Measurements from ENCODE around the gene VPS51.
"Not testable (repeated sequence)": the region's sequence is repeated elsewhere in the genome, so short reads cannot be mapped to it uniquely, and the experiment has no call there.

The VPS51 gene

DNA sequence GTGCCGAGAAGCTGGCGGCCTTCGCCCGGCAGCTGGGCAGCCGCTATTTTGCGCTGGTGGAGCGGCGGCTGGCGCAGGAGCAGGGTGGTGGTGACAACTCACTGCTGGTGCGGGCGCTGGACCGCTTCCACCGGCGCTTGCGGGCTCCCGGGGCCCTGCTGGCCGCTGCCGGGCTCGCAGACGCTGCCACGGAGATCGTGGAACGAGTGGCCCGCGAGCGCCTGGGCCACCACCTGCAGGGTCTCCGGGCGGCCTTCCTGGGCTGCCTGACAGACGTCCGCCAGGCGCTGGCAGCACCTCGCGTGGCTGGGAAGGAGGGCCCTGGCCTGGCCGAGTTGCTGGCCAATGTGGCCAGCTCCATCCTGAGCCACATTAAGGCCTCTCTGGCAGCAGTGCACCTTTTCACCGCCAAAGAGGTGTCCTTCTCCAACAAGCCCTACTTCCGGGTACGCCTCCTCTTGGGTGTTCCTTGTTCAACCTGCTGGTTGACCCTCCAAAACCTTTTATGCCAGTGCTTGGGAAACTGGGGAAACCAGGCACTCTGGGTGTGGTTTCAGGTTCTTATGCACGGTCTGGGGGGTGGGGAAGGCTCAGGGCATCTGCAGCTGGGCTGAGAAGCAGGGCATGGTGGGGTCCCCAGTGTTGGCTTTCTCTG, 12.6 kb downstream of the VPS51 start:
- no peak for DNase-seq

DNA sequence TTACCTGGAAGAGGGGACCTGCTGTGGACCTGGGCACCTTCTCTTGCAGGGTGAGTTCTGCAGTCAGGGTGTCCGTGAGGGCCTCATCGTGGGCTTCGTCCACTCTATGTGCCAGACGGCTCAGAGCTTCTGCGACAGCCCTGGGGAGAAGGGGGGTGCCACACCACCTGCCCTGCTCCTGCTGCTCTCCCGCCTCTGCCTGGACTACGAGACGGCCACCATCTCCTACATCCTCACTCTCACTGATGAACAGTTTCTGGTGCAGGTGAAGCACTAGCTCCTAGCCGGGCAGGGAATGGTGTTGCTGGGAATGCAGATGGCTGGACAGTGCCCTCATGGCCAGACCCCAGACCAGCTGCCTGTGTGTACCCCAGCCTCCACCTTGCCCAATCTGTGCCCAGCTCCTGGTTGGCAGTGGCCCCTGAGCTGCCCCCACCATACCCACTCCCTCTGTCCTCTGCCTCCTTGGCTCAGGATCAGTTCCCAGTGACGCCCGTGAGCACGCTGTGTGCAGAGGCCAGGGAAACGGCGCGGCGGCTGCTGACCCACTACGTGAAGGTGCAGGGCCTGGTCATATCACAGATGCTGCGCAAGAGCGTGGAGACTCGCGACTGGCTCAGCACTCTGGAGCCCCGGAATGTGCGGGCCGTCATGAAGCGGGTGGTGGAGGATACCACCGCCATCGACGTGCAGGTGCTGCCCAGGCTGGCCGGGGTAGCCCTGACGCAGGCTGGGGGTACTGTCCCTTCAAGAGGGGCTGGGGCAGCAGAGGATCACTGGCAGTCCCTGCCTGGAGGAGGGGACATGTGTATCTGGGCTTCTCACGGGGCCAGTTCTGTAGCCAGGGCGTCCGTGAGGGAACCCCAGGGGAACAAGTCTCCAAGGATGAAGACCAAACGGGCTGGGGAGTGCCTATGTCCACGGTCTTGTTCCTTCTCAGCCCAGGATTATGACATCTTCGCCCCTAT, 13.5 kb downstream of the VPS51 start:
- DNase-seq, result no peak

DNA sequence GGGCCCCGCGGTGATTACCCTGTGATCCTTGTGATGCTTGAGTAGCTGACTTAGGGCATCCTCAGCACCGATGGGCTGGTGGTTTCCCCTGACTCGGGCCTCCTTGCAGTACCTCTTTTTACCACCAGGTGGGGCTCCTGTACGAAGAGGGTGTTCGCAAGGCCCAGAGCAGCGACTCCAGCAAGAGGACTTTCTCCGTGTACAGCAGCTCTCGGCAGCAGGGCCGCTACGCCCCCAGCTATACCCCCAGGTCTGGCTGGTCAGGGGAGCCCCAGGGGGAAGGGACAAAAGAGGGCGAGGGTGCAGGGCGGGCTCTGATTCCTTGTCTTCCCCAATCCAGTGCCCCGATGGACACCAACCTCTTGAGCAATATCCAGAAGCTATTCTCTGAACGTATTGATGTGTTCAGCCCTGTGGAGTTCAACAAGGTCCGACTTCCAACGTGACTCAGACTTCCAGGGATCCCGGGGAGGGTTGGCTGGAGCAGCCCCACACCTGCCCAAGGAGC, 14.4 kb downstream of the VPS51 start:
- peak; percentile 87 for DNase-seq

DNA sequence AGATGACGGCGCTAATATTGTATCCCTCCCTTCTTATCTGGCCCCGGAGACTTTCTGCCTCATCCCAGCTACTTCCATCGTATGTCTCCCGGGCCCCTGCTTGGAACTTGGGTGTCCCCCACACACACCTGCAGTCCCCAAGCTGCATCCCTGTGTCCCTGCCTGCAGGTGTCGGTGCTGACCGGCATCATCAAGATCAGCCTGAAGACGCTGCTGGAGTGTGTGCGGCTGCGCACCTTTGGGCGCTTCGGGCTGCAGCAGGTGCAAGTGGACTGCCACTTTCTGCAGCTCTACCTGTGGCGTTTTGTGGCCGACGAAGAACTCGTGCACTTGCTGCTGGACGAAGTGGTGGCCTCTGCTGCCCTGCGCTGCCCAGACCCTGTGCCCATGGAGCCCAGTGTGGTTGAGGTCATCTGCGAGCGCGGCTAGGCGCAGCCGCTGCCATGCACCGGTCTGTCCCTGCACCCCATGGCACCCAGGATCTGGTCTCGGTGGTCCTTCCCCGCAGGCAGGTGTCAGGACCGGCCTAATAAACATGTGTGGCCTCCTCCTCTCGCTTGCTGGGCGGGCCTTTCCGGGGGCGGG, 15.2 kb downstream of the VPS51 start:
- no peak for DNase-seq

DNA sequence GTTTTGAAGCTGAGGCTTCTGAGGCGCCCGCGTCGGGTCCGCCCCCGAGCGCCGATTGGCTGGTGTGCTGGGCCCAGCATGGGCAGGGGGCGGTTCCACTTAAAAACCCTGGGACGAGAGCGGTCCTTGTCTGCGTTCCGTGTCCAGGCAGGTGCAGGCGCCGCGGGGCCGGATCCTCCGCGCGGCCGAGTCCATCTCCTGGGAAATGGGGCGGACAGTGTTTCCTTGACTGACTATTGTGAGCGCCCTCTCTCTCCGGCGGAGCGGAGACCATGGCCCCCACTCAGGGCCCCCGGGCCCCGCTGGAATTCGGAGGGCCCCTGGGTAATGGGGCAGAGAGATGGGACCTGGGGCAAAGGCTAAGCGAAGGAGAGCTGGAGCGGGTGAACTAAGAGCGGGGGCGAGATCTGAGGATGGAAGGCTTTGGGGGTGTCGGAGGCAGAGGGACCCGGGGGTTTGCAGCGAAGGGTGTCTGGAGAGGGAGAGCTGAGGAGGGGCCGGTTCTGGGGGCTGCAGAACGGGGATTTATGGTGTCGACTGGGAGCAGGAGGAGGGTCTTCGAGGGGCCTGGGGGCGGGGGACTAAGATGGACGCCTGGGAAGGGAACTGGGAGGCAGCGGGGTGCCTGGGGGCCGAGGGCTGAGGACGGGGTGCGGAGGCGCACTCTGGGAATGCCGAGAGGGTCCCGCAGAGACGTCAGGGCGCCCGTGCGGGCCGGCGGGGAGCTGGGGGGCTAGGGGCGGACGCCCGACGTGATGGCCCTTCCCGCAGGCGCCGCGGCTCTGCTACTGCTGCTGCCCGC, 15.9 kb downstream of the VPS51 start, which contains the start of gene TM7SF2:
Gene TM7SF2, plus strand, starts transcription at position 129 of the 802 bp plus-strand sequence. Its CDS starts 144 bp downstream, at position 273.
- DNase-seq, result peak; percentile 84

DNA sequence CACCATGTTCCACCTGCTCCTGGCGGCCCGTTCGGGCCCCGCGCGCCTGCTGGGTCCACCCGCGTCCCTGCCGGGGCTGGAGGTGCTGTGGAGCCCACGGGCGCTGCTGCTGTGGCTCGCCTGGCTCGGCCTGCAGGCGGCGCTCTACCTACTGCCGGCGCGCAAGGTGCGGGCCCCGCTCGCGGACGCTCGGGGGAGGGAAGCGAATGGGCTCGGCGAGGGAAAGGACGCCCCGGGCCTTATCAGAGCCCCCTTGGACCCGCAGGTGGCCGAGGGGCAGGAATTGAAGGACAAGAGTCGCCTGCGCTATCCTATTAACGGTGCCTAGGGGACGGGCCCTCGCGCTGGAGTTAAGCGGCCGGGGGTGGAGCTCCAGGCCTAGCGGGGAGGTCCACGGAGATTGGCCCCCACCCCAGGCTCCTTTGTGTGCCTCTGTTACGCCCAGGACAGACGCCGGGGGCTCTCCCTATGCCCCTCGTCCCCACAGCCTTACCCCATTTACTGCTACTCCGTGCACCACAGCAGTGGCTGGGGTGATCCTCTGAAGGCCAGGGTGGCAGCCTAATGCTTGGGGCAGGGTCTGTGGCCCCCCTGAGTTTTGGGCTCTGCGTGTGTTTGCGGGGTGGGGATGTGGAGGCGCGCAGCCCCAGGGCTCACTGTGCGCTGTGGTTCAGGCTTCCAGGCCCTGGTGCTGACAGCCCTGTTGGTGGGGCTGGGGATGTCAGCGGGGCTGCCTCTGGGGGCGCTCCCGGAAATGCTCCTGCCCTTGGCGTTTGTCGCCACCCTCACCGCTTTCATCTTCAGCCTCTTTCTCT, 16.7 kb downstream of the VPS51 start:
- no peak for DNase-seq

DNA sequence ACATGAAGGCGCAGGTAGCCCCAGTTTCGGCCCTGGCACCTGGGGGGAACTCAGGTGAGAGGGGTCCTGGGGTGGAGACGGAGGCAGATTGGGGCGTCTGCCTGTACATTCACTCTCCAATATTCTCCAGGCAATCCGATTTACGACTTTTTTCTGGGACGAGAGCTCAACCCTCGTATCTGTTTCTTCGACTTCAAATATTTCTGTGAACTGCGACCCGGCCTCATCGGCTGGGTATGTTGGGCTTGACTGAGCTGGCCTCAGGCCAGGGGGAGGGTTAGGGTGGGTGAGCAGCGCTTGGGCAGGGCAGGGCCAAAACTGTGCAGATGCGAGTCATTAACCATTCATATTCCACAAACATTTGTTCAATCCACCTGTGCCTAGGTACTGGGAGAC, 17.3 kb downstream of the VPS51 start:
- DNase-seq, result no peak

DNA sequence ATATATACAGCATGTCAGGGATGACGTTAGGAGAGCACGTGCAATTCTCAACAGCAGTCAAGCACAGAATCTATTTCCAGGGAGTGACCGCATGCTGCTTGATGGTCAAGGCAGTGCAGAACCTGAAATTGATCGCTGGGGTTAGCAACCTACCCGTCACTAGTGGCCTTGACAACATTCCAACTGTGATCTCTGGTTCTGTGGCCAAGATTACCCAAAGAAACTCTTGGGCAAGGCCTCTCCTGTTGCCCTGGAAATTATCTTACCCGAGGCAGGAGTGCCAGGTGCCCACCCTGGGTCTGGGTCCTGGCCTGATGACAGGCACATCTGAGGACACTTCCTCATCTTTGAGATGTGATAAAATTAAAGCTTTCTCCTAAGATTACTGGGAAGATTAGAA, 17.8 kb downstream of the VPS51 start:
- no peak for DNase-seq

DNA sequence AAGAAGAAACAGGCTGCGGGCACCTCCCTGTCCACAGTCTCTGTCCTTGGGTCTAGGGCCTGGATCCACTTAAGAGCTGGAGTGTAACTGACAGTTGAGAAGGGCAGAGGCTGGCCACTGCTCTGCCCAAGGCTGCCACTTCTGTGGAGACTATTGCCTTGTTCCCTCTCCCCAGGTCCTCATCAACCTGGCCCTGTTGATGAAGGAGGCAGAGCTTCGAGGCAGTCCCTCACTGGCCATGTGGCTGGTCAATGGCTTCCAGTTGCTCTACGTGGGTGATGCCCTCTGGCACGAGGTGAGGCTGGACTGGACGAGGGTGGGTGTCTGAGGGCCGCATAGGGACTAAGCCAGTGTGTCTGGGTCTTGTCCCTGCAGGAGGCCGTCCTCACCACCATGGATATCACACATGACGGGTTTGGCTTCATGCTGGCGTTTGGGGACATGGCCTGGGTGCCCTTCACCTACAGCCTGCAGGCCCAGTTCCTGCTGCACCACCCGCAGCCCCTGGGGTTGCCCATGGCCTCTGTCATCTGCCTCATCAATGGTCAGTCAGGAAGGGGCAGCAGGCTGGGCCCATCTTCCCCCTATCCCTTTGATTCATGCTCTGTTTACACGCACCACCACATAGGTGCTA, 18.6 kb downstream of the VPS51 start:
- DNase-seq, result no peak

DNA sequence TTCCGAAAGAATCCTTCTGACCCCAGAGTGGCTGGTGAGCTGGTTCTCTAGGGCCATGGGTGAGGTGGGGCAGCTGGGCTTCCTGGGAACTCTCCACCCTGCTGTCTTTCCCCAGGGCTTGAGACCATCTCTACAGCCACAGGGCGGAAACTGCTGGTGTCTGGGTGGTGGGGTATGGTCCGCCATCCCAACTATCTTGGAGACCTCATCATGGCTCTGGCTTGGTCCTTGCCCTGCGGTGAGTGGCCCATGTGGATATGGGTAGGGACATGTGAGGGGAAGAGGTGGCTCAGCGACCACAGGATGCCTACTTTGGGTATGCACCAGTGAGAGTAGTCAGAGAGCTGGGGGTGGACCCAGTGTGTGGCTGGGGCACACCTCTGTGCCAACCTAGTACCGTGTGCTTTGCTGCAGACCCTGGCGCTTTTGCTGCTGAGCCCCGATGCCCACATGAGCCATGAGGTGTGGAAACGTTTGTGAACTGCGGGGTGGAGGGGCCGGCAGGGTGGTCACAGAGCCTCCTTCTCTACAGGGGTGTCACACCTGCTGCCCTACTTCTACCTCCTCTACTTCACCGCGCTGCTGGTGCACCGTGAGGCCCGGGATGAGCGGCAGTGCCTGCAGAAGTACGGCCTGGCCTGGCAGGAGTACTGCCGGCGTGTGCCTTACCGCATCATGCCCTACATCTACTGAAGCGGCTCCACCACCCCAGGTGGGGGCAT, 19.5 kb downstream of the VPS51 start:
- DNase-seq, result no peak

DNA sequence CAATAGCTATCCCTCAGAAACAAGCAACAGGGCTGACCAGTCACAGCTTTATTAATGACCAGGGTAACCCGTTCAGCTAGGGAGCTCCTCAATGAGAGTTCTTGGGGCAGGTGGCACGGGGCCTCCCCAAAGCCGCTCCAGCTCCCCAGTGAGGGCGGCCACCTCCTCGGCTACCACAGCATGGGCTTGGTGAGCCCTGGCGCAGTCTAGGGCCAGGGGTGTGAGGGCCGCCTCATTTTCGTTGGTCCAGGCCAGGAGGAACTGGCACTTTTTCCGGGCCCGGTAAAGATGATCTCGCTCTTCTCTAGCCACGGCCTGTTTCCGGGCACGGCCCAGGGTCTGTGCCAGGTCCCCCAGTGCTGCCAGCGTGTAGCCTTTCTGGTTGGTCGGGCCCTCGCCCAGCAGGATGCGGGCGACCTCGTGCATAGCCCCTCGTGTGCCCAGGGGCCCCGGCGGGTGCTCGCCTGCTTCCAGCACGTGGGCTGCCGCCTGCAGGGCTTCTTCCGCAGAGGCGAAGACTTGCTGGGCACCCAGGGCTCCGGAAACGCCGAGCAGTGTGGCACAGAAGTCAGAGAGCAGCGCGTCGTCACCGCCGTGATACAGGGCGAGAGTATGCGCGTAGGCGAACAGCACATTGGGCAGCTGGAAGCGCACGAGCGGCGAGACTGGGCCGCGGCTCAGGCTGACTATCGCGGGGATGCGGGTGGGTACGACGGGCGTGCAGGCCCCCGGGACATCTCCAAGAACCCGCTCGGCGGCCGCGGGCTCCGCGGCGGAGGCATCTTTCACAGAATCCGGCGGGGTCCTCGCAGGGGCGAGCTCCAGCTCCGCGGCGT, 20.6 kb downstream of the VPS51 start:
- DNase-seq, result no peak

DNA sequence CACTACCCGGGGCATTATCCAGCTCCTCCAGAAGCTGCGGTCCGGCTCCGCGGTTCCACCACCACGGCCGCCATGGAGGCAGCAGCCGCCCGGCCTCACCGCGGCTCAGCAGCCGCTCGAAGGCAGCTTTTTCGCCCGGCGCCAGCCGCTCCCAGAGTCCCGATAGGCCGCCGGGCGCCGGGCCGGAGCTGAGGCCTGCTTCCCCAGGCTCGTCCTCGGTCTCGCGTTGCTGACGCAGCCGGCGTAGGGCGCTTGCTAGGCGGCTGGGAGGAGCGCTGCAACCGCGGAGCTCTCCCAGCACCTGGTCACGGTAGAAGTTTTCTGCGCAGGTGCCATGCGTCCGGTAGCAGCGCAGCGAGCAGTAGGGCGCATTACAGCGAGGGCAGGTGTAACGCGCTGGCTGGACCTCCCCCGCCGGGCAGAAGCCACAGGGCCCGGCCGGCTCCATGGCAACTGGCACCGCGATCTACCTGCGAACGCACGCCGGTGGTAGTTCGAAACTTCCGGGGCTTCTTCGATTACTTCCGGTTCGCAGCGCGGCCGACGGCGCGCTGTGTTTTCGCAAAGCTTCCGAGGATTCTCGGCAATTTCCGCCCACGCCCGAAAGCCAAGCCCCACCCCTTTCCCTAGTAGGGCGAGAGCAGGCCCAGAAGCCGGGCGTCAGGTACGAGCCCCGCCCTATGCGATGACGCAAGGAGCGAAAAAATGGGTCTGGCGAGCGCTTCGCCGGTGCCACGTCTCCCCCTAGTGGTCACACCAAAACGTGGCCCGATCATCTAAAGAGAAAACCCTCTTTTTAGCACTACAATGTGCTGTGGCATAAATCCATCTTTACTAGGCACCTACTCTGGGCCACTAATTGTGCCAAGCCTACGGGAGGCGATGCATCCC, 21.4 kb downstream of the VPS51 start, which contains the start of gene ZNHIT2:
Gene ZNHIT2, minus strand, starts transcription at position 496 of the 891 bp plus-strand sequence. Its CDS starts 48 bp downstream, at position 448.
- peak; percentile 99 for DNase-seq

DNA sequence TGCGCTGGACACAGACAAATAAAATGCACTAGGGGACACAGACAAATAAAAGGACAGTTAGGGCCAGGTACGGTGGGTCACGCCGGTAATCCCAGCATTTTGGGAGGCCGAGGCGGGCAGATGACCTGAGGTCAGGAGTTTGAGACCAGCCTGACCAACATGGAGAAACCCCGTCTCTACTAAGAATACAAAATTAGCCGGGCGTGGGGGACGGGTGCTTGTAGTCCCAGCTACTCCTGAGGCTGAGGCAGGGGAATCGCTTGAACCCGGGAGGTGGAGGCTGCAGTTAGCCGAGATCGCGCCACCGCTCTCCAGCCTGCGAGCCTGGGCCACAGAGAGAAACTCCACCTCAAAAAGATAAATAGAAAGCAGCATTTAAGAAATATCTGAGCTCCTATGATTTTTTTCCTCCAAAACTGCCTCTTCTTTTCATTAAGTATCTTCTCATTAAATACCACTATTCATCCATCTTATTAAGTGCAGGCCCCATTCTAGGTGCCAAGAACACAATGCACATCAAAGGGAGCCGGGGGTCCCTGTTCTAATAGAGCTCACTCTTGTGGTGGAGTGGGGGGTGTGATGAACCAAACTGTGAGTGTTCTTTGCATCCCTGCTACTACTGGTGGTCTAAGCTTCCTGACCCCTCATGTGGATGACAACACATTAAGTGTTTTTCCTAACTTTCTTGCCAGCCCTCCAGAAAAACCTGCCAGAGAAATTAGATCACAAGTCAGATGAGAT, 22.3 kb downstream of the VPS51 start:
- DNase-seq, result no peak

DNA sequence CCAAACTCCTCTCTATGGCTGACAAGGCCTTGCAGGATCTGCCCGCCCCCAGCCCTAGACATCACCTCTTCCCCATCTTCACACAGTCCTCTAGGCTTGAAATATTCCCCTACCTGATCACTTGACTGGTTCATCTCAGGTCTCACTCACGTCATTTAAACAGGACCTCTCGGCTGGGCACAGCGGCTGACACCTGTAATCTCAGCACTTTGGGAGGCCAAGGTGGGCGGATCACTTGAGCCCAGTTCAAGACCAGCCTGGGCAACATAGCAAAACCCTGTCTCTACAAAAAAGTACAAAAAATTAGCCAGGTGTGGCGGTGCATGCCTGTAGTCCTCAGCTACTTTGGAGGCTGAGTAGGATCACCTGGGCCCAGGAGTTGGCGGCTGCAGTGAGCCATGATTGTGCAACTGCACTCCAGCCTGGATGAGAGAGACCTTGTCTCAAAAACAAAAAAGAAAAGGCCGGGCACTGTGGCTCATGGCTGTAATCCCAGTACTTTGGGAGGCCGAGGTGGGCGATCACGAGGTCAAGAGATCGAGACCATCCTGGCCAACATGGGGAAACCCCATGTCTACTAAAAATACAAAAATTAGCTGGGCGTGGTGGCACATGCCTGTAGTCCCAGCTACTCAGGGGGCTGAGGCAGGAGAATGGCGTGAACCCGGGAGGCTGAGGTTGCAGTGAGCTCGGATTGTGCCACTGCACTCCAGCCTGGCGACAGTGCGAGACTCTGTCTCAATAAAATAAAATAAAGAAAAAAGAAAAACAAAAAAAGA, 23.1 kb downstream of the VPS51 start:
- not testable (repeated sequence) for DNase-seq

DNA sequence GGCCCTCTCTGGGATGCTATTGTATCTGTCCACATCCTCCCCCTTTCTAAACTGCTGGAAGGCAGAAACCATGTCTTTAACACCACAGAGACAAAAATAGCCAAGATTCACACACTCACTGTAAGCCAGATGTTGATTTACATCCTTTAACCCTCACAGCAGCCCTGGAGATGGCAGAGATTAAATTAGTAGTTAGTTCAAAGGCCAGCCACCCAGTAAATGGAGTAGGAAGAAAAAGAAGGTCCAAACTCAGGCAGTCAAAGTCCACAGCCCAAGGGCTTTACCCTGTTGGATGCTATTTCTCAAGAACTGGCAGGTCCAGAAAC, 23.6 kb downstream of the VPS51 start:
- no peak for DNase-seq

DNA sequence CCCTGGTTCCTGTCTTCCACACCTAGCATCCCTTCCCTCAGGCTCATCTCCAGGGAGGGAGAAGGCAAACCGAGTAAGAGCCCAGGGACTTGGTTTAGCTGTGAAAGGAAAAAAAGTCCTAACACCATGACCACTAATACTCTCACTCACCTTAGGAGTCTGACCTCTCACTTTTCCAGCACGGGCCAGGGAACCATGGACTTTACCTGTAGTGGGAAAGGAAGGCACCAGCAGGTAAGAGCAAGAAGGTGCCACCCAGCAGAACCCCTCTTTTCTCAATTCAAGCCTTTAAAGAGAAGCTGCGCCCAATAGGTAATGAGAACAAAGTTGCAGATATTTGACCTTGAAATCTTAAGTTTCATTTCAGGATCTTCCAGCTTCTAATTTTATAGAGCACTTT, 24.8 kb downstream of the VPS51 start:
- DNase-seq, result no peak

DNA sequence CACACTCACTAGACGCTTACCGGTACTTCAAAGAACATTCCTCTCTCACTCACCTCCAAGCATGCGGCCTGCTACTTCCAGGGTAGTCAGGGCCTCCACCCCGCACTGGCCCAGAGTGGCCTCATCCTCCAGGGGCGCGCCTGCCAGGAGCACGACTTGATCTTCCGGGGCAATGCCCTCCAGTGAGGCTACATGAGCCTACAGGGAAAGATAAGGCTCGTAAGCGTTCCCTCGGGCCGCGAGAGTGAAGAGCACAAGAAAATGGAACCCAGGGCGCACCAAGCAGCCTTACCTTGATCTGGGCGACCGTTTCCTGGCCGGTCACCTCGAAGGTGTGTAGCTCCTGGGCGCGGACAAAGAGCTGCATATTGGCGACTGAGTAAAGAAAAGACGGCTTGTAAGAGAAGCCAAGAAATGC, 25.4 kb downstream of the VPS51 start:
- no peak for DNase-seq

Measured in T1000 (cell line).